HepG2 (cell line): ENCODE measurements around the gene CA12. TPM values are rescaled to one million over a fixed set of nuclear protein-coding genes. Genes with fewer than 3 reads are reported as not detected.
A peak's percentile ranks its signal among the peaks of the same experiment; 100 is the strongest.

Source experiments
- FOXP1 ChIP-seq, 2 experiments: fragments of 450-650 bp in 1 of 2; IDR thresholded peaks; 2 replicates each; pipeline ENCODE4 v1.6.1; 2017 to 2018; ENCODE audit warnings: antibody characterized with exemption in 1 of 2
- KLF15 ChIP-seq: sonication (generic); formaldehyde crosslinking; IDR thresholded peaks from 2 replicates; pipeline ENCODE4 v1.8.1; 2023; ENCODE audit warnings: borderline replicate concordance, mild to moderate bottlenecking, inconsistent platforms, missing genetic modification reagents, mixed read lengths
- MBNL3 ChIP-seq: fragments of 250-450 bp; sonication (Bioruptor Pico); conservative IDR thresholded peaks from 2 replicates; pipeline ENCODE4 v1.8.0; 2022; ENCODE audit warnings: mild to moderate bottlenecking, inconsistent platforms
- ONECUT2 ChIP-seq: sonication (generic); formaldehyde crosslinking; IDR thresholded peaks from 2 replicates; pipeline ENCODE4 v1.4.0; 2020; ENCODE audit warnings: missing genetic modification reagents
- SOX6 ChIP-seq, 2 experiments: fragments of 450-650 bp in 1 of 2; sonication (generic) in 1 of 2; formaldehyde crosslinking in 1 of 2; IDR thresholded peaks; 2 replicates each; pipeline versions ENCODE4 v1.4.0 to v1.6.1; 2017 to 2020; ENCODE audit warnings: antibody characterized with exemption in 1 of 2, mild to moderate bottlenecking in 1 of 2, missing genetic modification reagents in 1 of 2
- ZFY ChIP-seq: sonication (generic); formaldehyde crosslinking; IDR thresholded peaks from 2 replicates; pipeline ENCODE4 v1.4.0; 2020; ENCODE audit warnings: missing genetic modification reagents
- polyA plus RNA-seq, 8 experiments: library from polyadenylated mRNA; depleted of rRNA in 3 of 8; stranded (reverse) in 7 of 8; unstranded in 1 of 8; fragments of >200 nt; fragmentation: Illumina TruSeq in 4 of 8; extraction: Trizol in 4 of 8; gene quantifications; 2 replicates each; pipeline versions ENCODE4 v1.2.1 to v1.2.3, GENCODE V29; 2011 to 2016; ENCODE audit warnings: low read depth in 4 of 8, missing spikeins in 1 of 8, mixed read lengths in 1 of 8; ENCODE audit not compliant: insufficient read depth in 1 of 8
- total RNA-seq, 5 experiments: library from RNA; depleted of rRNA; stranded (reverse); fragments of >200 nt; fragmentation: Illumina TruSeq; extraction: Trizol; gene quantifications; 2 replicates each; pipeline ENCODE4 v1.2.3, GENCODE V29; 2016; ENCODE audit warnings: low read depth in 1 of 5
- TF ChIP-seq, protein P1 (sequence below): sonication (generic); formaldehyde crosslinking; IDR thresholded peaks from 2 replicates; pipeline ENCODE4 v1.4.0; 2020; ENCODE audit warnings: mild to moderate bottlenecking, missing genetic modification reagents
- TF ChIP-seq, protein P2 (sequence below): sonication (generic); formaldehyde crosslinking; IDR thresholded peaks from 2 replicates; pipeline ENCODE4 v1.5.0; 2020; ENCODE audit warnings: mild to moderate bottlenecking, missing genetic modification reagents
- TF ChIP-seq, protein P3 (sequence below): sonication (generic); formaldehyde crosslinking; IDR thresholded peaks from 2 replicates; pipeline ENCODE4 v1.5.1; 2020; ENCODE audit warnings: missing genetic modification reagents, mild to moderate bottlenecking, borderline replicate concordance
- TF ChIP-seq, protein P4 (sequence below): sonication (generic); formaldehyde crosslinking; IDR thresholded peaks from 2 replicates; pipeline ENCODE4 v1.4.0; 2020; ENCODE audit warnings: missing genetic modification reagents

CA12 gene
- total and polyA plus RNA-seq, 2 of the 13 experiments (the other 11 are each of a cell fraction or from before 2014, with no cell fraction given): 0.07 to 0.20 TPM

DNA sequence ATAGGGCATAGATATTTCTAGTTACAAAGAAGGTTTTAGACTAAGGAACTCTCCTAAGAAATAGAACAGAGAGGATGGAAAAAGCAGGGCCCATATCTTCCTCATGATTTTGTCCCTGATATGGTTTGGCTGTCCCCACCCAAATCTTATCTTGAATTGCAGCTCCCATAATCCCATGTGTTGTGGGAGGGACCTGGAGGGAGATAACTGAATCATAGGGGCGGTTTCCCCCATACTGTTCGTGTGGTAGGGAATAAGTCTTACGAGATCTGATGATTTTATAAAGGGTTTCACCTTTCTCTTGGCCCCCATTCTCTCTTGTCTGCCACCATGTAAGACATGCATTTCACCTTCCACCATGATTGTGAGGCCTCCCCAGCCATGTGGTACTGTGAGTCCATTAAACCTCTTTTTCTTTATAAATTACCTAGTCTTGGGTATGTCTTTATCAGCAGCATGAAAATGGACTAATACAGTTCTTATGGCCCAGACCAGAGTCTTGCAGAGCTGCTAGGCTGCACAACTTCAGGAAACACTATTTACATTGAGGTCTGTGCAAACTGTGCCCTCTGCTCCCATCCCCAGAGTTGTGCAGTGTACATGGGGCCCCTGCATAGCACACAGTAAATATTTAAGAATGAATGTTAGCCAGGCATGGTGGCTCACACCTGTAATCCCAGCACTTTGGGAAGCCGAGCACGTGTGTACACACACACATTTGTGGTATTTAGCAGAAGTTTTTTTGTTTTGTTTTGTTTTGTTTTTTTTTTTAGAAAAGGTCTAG lies 20.3 kb upstream of the CA12 start (continued):
- TF ChIP-seq, protein P1, sequence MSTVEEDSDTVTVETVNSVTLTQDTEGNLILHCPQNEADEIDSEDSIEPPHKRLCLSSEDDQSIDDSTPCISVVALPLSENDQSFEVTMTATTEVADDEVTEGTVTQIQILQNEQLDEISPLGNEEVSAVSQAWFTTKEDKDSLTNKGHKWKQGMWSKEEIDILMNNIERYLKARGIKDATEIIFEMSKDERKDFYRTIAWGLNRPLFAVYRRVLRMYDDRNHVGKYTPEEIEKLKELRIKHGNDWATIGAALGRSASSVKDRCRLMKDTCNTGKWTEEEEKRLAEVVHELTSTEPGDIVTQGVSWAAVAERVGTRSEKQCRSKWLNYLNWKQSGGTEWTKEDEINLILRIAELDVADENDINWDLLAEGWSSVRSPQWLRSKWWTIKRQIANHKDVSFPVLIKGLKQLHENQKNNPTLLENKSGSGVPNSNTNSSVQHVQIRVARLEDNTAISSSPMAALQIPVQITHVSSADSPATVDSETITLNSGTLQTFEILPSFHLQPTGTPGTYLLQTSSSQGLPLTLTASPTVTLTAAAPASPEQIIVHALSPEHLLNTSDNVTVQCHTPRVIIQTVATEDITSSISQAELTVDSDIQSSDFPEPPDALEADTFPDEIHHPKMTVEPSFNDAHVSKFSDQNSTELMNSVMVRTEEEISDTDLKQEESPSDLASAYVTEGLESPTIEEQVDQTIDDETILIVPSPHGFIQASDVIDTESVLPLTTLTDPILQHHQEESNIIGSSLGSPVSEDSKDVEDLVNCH: no peak
- TF ChIP-seq SOX6 (IDR thresholded peaks at IDR 0.05): no peak
- TF ChIP-seq SOX6 (CRISPR knock-in tag; IDR thresholded peaks at IDR 0.05): peak; percentile 73
- TF ChIP-seq, protein P2, sequence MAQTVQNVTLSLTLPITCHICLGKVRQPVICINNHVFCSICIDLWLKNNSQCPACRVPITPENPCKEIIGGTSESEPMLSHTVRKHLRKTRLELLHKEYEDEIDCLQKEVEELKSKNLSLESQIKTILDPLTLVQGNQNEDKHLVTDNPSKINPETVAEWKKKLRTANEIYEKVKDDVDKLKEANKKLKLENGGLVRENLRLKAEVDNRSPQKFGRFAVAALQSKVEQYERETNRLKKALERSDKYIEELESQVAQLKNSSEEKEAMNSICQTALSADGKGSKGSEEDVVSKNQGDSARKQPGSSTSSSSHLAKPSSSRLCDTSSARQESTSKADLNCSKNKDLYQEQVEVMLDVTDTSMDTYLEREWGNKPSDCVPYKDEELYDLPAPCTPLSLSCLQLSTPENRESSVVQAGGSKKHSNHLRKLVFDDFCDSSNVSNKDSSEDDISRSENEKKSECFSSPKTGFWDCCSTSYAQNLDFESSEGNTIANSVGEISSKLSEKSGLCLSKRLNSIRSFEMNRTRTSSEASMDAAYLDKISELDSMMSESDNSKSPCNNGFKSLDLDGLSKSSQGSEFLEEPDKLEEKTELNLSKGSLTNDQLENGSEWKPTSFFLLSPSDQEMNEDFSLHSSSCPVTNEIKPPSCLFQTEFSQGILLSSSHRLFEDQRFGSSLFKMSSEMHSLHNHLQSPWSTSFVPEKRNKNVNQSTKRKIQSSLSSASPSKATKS (CRISPR knock-in tag): no peak
- TF ChIP-seq FOXP1 (IDR thresholded peaks at IDR 0.05): no peak
- TF ChIP-seq FOXP1 (CRISPR knock-in tag; IDR thresholded peaks at IDR 0.05): peak; percentile 89
- TF ChIP-seq, protein P3, sequence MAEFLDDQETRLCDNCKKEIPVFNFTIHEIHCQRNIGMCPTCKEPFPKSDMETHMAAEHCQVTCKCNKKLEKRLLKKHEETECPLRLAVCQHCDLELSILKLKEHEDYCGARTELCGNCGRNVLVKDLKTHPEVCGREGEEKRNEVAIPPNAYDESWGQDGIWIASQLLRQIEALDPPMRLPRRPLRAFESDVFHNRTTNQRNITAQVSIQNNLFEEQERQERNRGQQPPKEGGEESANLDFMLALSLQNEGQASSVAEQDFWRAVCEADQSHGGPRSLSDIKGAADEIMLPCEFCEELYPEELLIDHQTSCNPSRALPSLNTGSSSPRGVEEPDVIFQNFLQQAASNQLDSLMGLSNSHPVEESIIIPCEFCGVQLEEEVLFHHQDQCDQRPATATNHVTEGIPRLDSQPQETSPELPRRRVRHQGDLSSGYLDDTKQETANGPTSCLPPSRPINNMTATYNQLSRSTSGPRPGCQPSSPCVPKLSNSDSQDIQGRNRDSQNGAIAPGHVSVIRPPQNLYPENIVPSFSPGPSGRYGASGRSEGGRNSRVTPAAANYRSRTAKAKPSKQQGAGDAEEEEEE (CRISPR knock-in tag): no peak
- no peak for TF ChIP-seq ONECUT2 (CRISPR knock-in tag)
- no peak for TF ChIP-seq ZFY
- TF ChIP-seq, protein P4, sequence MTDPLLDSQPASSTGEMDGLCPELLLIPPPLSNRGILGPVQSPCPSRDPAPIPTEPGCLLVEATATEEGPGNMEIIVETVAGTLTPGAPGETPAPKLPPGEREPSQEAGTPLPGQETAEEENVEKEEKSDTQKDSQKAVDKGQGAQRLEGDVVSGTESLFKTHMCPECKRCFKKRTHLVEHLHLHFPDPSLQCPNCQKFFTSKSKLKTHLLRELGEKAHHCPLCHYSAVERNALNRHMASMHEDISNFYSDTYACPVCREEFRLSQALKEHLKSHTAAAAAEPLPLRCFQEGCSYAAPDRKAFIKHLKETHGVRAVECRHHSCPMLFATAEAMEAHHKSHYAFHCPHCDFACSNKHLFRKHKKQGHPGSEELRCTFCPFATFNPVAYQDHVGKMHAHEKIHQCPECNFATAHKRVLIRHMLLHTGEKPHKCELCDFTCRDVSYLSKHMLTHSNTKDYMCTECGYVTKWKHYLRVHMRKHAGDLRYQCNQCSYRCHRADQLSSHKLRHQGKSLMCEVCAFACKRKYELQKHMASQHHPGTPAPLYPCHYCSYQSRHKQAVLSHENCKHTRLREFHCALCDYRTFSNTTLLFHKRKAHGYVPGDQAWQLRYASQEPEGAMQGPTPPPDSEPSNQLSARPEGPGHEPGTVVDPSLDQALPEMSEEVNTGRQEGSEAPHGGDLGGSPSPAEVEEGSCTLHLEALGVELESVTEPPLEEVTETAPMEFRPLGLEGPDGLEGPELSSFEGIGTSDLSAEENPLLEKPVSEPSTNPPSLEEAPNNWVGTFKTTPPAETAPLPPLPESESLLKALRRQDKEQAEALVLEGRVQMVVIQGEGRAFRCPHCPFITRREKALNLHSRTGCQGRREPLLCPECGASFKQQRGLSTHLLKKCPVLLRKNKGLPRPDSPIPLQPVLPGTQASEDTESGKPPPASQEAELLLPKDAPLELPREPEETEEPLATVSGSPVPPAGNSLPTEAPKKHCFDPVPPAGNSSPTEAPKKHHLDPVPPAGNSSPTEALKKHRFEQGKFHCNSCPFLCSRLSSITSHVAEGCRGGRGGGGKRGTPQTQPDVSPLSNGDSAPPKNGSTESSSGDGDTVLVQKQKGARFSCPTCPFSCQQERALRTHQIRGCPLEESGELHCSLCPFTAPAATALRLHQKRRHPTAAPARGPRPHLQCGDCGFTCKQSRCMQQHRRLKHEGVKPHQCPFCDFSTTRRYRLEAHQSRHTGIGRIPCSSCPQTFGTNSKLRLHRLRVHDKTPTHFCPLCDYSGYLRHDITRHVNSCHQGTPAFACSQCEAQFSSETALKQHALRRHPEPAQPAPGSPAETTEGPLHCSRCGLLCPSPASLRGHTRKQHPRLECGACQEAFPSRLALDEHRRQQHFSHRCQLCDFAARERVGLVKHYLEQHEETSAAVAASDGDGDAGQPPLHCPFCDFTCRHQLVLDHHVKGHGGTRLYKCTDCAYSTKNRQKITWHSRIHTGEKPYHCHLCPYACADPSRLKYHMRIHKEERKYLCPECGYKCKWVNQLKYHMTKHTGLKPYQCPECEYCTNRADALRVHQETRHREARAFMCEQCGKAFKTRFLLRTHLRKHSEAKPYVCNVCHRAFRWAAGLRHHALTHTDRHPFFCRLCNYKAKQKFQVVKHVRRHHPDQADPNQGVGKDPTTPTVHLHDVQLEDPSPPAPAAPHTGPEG: no peak
- no peak for TF ChIP-seq KLF15 (CRISPR knock-in tag)
- TF ChIP-seq MBNL3: no peak
